Naive thymus-derived CD8-positive, alpha-beta T cell (primary cell): Measurements from ENCODE around the gene LHX6. TPM values are rescaled to one million over a fixed set of nuclear protein-coding genes. Genes with fewer than 3 reads are reported as not detected.

Source experiments
- ATAC-seq, 2 donors: fragments of 150-1000 bp; cut with Tn5 transposase in 1 of 2; sonication (Bioruptor Pico), chemical (Tn5 transposase) in 1 of 2; 1 replicate in 1 of 2; 2 replicates in 1 of 2; pipeline ENCODE4 v1.10.0; 2021; ENCODE audit warnings: mild to moderate bottlenecking in 2 of 2, moderate library complexity in 2 of 2
- POLR2A ChIA-PET: fragments of 350-600 bp; sonication (Branson Sonifier 250); formaldehyde crosslinking; loops from one replicate; lab custom pipeline; 2021; ENCODE audit warnings: antibody characterized with exemption; lab: Charles Lee
- DNase-seq, 10 donors: peaks; one replicate each; pipeline versions ENCODE4 v3.0.0 to v3.0.0-alpha.2; 2020 to 2022
- H3K27ac Mint-ChIP-seq, 10 donors: one replicate each; pipeline ENCODE4 v1.8.0; 2020 to 2022; ENCODE audit warnings: mild to moderate bottlenecking in 10 of 10, mixed read lengths in 10 of 10, moderate library complexity in 4 of 10, inconsistent platforms in 1 of 10
- H3K27me3 Mint-ChIP-seq, 5 donors: one replicate each; pipeline ENCODE4 v1.8.0; 2021 to 2022; ENCODE audit warnings: mixed read lengths in 5 of 5
- H3K36me3 Mint-ChIP-seq, 3 donors: one replicate each; pipeline ENCODE4 v1.8.0; 2020 to 2022; ENCODE audit warnings: mixed read lengths in 3 of 3, mild to moderate bottlenecking in 2 of 3, inconsistent platforms in 1 of 3
- H3K4me1 Mint-ChIP-seq, 4 donors: one replicate each; pipeline ENCODE4 v1.8.0; 2021 to 2022; ENCODE audit warnings: mixed read lengths in 4 of 4
- H3K4me3 Mint-ChIP-seq, 10 donors: one replicate each; pipeline ENCODE4 v1.8.0; 2020 to 2022; ENCODE audit warnings: mild to moderate bottlenecking in 10 of 10, mixed read lengths in 10 of 10, moderate library complexity in 6 of 10, inconsistent platforms in 1 of 10
- H3K9me3 Mint-ChIP-seq, 9 donors: one replicate each; pipeline ENCODE4 v1.8.0; 2020 to 2022; ENCODE audit warnings: mixed read lengths in 9 of 9, mild to moderate bottlenecking in 3 of 9, inconsistent platforms in 1 of 9, moderate library complexity in 1 of 9
- polyA plus RNA-seq, 3 donors: library from polyadenylated mRNA; unstranded; fragments of 300-500 nt; fragmentation: Illumina TruSeq; gene quantifications; one replicate each; pipeline ENCODE4 v1.2.3, GENCODE V29; 2021
- total RNA-seq, 8 experiments: library from RNA in 2 of 8; stranded (reverse) in 2 of 8; gene quantifications; one replicate each; pipeline ENCODE4 v1.2.3 and lab custom pipeline; 2021 to 2026

Gene LHX6
- total and polyA plus RNA-seq, 5 experiments from 2014 or later: 0.07 to 0.60 TPM; not detected in 3

- peaks cover 0 to 3% (median 0%) of the 10 kb centered on the region in 9 donors for H3K9me3 Mint-ChIP-seq
- ATAC-seq: peak; percentile 40 to 55
- peak overlapping the region; percentile 36 to 86 (median 78) for H3K4me3 Mint-ChIP-seq
- no peak for DNase-seq
- no peaks in the 10 kb centered on the region for H3K36me3 Mint-ChIP-seq
- peaks cover 37 to 95% (median 79%) of the 10 kb centered on the region in 5 donors for H3K27me3 Mint-ChIP-seq
- H3K4me1 Mint-ChIP-seq: peaks cover 17 to 43% (median 34%) of the 10 kb centered on the region in 4 donors
- POLR2A ChIA-PET: no interaction called here
- no peak overlapping the region for H3K27ac Mint-ChIP-seq
These were observed 9.6 kb downstream of the LHX6 start for GRCh38 chr9:122218935-122219855.

- Mint-ChIP-seq H3K9me3 (peaks cover 0 to 4% (median 0%) of the 10 kb centered on the region in 9 donors), H3K27ac (no peak overlapping the region), H3K4me1 (peaks cover 17 to 47% (median 37%) of the 10 kb centered on the region in 4 donors), H3K4me3 (peak overlapping the region in 9 of 10 donors; percentile 12 to 86 (median 77)), H3K27me3 (peaks cover 32 to 93% (median 77%) of the 10 kb centered on the region in 5 donors), H3K36me3 (no peaks in the 10 kb centered on the region)
- DNase-seq (no peak), ATAC-seq (no peak)
- POLR2A ChIA-PET: no interaction called here
These were observed 10.5 kb downstream of the LHX6 start for GRCh38 chr9:122218071-122218934.

GRCh38 chr9:122217640-122218039 is 11.1 kb downstream of the LHX6 start:
- Mint-ChIP-seq H3K4me1 (peaks cover 20 to 47% (median 40%) of the 10 kb centered on the region in 4 donors), H3K36me3 (no peaks in the 10 kb centered on the region), H3K27ac (no peak overlapping the region), H3K9me3 (peaks cover 0 to 5% (median 0%) of the 10 kb centered on the region in 9 donors), H3K4me3 (no peak overlapping the region), H3K27me3 (peaks cover 34 to 93% (median 77%) of the 10 kb centered on the region in 5 donors)
- POLR2A ChIA-PET: no interaction called here
- ATAC-seq (no peak), DNase-seq (no peak)

- ATAC-seq (no peak), DNase-seq (no peak)
- Mint-ChIP-seq H3K4me1 (peaks cover 20 to 46% (median 41%) of the 10 kb centered on the region in 4 donors), H3K4me3 (no peak overlapping the region), H3K9me3 (peaks cover 0 to 5% (median 0%) of the 10 kb centered on the region in 9 donors), H3K27me3 (peaks cover 40 to 93% (median 77%) of the 10 kb centered on the region in 5 donors), H3K36me3 (no peaks in the 10 kb centered on the region), H3K27ac (no peak overlapping the region)
- POLR2A ChIA-PET: interaction anchor here (0.5 kb wide), 1 partner anchor 123 kb away, joined by 4 read pairs; no protein-coding TSS in a partner anchor
These were observed 11.8 kb downstream of the LHX6 start for GRCh38 chr9:122216798-122217418.

DNA sequence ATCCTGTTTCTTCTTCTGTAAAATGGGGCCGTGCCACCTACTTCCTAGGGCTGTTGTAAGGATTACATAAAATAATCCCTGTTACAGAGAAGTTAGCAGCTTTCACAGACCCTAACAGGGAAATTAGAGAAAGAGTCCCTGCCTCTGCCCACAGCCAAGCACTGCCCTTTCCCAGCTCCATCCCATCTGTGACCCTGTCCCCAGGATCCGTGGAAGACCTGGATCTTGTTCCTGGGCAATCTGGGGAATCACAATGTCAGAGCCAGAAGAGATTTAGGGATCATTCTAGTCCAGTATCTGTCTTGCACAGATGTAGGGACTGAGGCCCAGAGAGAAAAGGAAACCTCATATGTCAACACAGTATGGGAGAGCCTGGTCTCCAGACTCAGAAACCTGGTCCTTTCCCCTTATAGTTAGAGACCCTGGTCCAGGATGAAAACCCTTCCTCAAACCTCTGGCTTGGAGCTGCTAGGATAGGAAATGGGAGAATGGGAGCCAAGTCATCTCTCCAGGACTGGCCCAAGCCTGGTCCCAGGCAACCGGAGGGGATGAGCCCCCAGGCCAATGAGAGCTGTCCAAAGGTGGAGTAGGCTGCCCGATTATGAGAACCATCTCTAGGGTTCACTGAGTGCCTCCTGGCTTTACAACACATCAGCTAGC is 12.5 kb downstream of the LHX6 start:
- ATAC-seq: no peak
- Mint-ChIP-seq H3K9me3 (peaks cover 0 to 5% (median 0%) of the 10 kb centered on the region in 9 donors), H3K4me3 (peak overlapping the region in 1 of 10 donors; percentile 31)

DNA sequence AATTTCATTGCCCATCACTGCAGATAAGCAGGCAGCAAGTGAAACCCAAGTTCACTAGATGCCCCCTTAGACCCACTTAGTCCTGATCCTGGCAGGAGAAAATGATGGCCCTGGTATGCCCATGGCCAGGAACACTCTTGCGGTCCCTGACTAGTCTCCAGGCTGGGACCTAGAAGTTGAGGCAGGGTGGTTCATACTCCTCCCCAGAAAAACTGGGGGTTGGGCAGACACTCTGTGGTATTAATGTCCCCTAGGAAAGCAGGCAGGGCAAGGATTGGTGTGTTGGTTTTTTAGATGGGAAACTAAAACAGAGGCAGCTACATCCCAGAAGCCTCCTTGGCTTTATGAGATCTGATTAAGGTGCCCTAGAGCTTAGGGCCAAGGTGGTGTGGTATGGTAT is 13.1 kb downstream of the LHX6 start:
- Mint-ChIP-seq H3K4me1 (peaks cover 20 to 41% (median 39%) of the 10 kb centered on the region in 4 donors), H3K9me3 (peaks cover 0 to 5% (median 0%) of the 10 kb centered on the region in 9 donors), H3K27ac (peak overlapping the region in 1 of 10 donors; percentile 60), H3K27me3 (peaks cover 43 to 98% (median 78%) of the 10 kb centered on the region in 5 donors), H3K4me3 (no peak overlapping the region), H3K36me3 (no peaks in the 10 kb centered on the region)
- POLR2A ChIA-PET: no interaction called here
- DNase-seq (no peak), ATAC-seq (no peak)

More for the DNA sequence above, 12.5 kb downstream of the LHX6 start:
- POLR2A ChIA-PET: interaction anchor here (0.5 kb wide), 1 partner anchor 122 kb away, joined by 4 read pairs; no protein-coding TSS in a partner anchor
- Mint-ChIP-seq H3K27me3 (peaks cover 41 to 93% (median 77%) of the 10 kb centered on the region in 5 donors), H3K4me1 (peaks cover 20 to 42% (median 40%) of the 10 kb centered on the region in 4 donors), H3K36me3 (no peaks in the 10 kb centered on the region), H3K27ac (no peak overlapping the region)
- DNase-seq: no peak

- Mint-ChIP-seq H3K4me1 (peaks cover 20 to 32% (median 28%) of the 10 kb centered on the region in 4 donors), H3K4me3 (peak overlapping the region; percentile 42 to 82 (median 72)), H3K27me3 (peaks cover 48 to 98% (median 74%) of the 10 kb centered on the region in 5 donors), H3K9me3 (peaks cover 0 to 5% (median 0%) of the 10 kb centered on the region in 9 donors), H3K36me3 (no peaks in the 10 kb centered on the region), H3K27ac (peak overlapping the region in 1 of 10 donors; percentile 82)
- DNase-seq: no peak
- POLR2A ChIA-PET: no interaction called here
- no peak for ATAC-seq
These were observed 14.2 kb downstream of the LHX6 start for GRCh38 chr9:122214507-122214906.

GRCh38 chr9:122213589-122214413 is 15.0 kb downstream of the LHX6 start:
- H3K4me1 Mint-ChIP-seq: peaks cover 14 to 25% (median 21%) of the 10 kb centered on the region in 4 donors
- peak overlapping the region; percentile 65 to 84 (median 74) for H3K4me3 Mint-ChIP-seq
- peak overlapping the region in 1 of 10 donors; percentile 43 for H3K27ac Mint-ChIP-seq
- DNase-seq (peak; percentile 17 to 74 (median 44)), ATAC-seq (peak; percentile 81 to 89)
- H3K36me3 Mint-ChIP-seq: no peaks in the 10 kb centered on the region
- H3K27me3 Mint-ChIP-seq: peaks cover 47 to 92% (median 70%) of the 10 kb centered on the region in 5 donors
- peaks cover 0 to 5% (median 0%) of the 10 kb centered on the region in 9 donors for H3K9me3 Mint-ChIP-seq
- POLR2A ChIA-PET: no interaction called here

- peaks cover 7 to 18% (median 14%) of the 10 kb centered on the region in 4 donors for H3K4me1 Mint-ChIP-seq
- H3K9me3 Mint-ChIP-seq: peaks cover 0 to 3% (median 0%) of the 10 kb centered on the region in 9 donors
- no peak for ATAC-seq
- no peak overlapping the region for H3K27ac Mint-ChIP-seq
- no peak for DNase-seq
- peaks cover 41 to 89% (median 65%) of the 10 kb centered on the region in 5 donors for H3K27me3 Mint-ChIP-seq
- POLR2A ChIA-PET: no interaction called here
- H3K4me3 Mint-ChIP-seq: peak overlapping the region; percentile 59 to 84 (median 74)
- H3K36me3 Mint-ChIP-seq: no peaks in the 10 kb centered on the region
These were observed 15.6 kb downstream of the LHX6 start for GRCh38 chr9:122213102-122213588.

DNA sequence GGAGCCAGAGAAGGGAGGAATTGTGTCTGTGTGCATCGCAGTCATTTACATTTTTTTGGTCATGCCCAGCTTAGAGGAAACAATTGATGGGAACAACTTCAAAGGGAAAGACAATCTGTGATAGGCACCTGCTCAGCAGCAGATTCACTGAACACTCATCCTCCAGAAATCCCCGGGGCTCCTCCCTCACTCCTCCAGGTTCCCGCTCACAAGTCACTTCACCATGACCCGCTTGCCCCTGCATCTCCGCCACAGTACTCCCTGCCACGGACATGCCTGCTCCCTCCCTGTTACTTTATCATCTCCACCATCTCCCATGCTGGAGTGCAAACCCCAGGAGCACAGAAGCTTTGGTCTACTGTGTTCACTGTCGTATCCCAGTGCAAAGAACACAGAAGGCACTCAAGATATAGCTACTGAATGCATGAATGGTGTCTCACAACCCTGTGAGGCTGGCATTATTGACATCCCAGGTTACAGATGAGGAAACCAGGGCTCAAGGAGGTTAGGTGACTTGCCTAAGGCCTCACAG is 16.2 kb downstream of the LHX6 start:
- H3K4me1 Mint-ChIP-seq: peaks cover 5 to 14% (median 11%) of the 10 kb centered on the region in 4 donors
- H3K36me3 Mint-ChIP-seq: no peaks in the 10 kb centered on the region
- POLR2A ChIA-PET: no interaction called here
- H3K9me3 Mint-ChIP-seq: peaks cover 0 to 3% (median 0%) of the 10 kb centered on the region in 9 donors
- peak overlapping the region; percentile 59 to 84 (median 72) for H3K4me3 Mint-ChIP-seq
- ATAC-seq (no peak), DNase-seq (no peak)
- no peak overlapping the region for H3K27ac Mint-ChIP-seq
- peaks cover 42 to 89% (median 59%) of the 10 kb centered on the region in 5 donors for H3K27me3 Mint-ChIP-seq
